Neuron (in vitro differentiated cells): ENCODE measurements around the gene C11orf54.

Source experiments
- H2AFZ ChIP-seq: one replicate; pipeline ENCODE4 v1.6.1; 2013; ENCODE audit warnings: low read depth, mild to moderate bottlenecking, inconsistent platforms, low read length, moderate library complexity
- H3K27me3 ChIP-seq: one replicate; pipeline ENCODE4 v1.6.1; 2013; ENCODE audit warnings: low read length; ENCODE audit not compliant: insufficient read depth
- H3K36me3 ChIP-seq: one replicate; pipeline ENCODE4 v1.6.1; 2013; ENCODE audit warnings: low read length; ENCODE audit not compliant: insufficient read depth
- H3K4me1 ChIP-seq: one replicate; pipeline ENCODE4 v1.6.1; 2013; ENCODE audit warnings: low read length; ENCODE audit not compliant: insufficient read depth
- H3K4me3 ChIP-seq: 2 replicates; pipeline ENCODE4 v1.5.1; 2013; ENCODE audit warnings: mild to moderate bottlenecking, low read length, moderate library complexity
- H3K9me3 ChIP-seq: one replicate; pipeline ENCODE4 v1.6.1; 2013; ENCODE audit warnings: low read length

Gene C11orf54

GRCh38 chr11:93724089-93724488 lies 17.4 kb upstream of the C11orf54 start:
- H2AFZ ChIP-seq: no peak overlapping the region
- no peaks in the 10 kb centered on the region for H3K4me1 ChIP-seq
- no peaks in the 10 kb centered on the region for H3K9me3 ChIP-seq
- H3K36me3 ChIP-seq: peaks cover 61% of the 10 kb centered on the region
- H3K4me3 ChIP-seq: no peak overlapping the region
- no peaks in the 10 kb centered on the region for H3K27me3 ChIP-seq

GRCh38 chr11:93727985-93728791 lies 13.3 kb upstream of the C11orf54 start:
- Histone ChIP-seq H2AFZ (no peak overlapping the region), H3K27me3 (no peaks in the 10 kb centered on the region), H3K9me3 (no peaks in the 10 kb centered on the region), H3K4me3 (no peak overlapping the region), H3K4me1 (no peaks in the 10 kb centered on the region), H3K36me3 (peaks cover 83% of the 10 kb centered on the region)

GRCh38 chr11:93728792-93729128 lies 12.7 kb upstream of the C11orf54 start:
- H3K36me3 ChIP-seq: peaks cover 86% of the 10 kb centered on the region
- no peaks in the 10 kb centered on the region for H3K9me3 ChIP-seq
- H3K4me1 ChIP-seq: no peaks in the 10 kb centered on the region

GRCh38 chr11:93729129-93729616 lies 12.3 kb upstream of the C11orf54 start:
- peaks cover 89% of the 10 kb centered on the region for H3K36me3 ChIP-seq
- no peak overlapping the region for H2AFZ ChIP-seq
- H3K9me3 ChIP-seq: no peaks in the 10 kb centered on the region
- no peak overlapping the region for H3K4me3 ChIP-seq
- no peaks in the 10 kb centered on the region for H3K4me1 ChIP-seq
- no peaks in the 10 kb centered on the region for H3K27me3 ChIP-seq

More at GRCh38 chr11:93728792-93729128, 12.7 kb upstream of the C11orf54 start:
- Histone ChIP-seq H3K4me3 (no peak overlapping the region), H3K27me3 (no peaks in the 10 kb centered on the region), H2AFZ (no peak overlapping the region)

GRCh38 chr11:93730108-93731107 lies 11.1 kb upstream of the C11orf54 start:
- H3K36me3 ChIP-seq: peaks cover 95% of the 10 kb centered on the region
- H3K9me3 ChIP-seq: no peaks in the 10 kb centered on the region
- no peak overlapping the region for H2AFZ ChIP-seq
- no peak overlapping the region for H3K4me3 ChIP-seq
- no peaks in the 10 kb centered on the region for H3K27me3 ChIP-seq
- H3K4me1 ChIP-seq: no peaks in the 10 kb centered on the region

GRCh38 chr11:93732237-93732892 lies 9.1 kb upstream of the C11orf54 start:
- H3K36me3 ChIP-seq: peaks cover 99% of the 10 kb centered on the region
- no peak overlapping the region for H3K4me3 ChIP-seq
- H3K27me3 ChIP-seq: no peaks in the 10 kb centered on the region
- no peaks in the 10 kb centered on the region for H3K4me1 ChIP-seq
- H3K9me3 ChIP-seq: no peaks in the 10 kb centered on the region
- H2AFZ ChIP-seq: no peak overlapping the region

- no peaks in the 10 kb centered on the region for H3K9me3 ChIP-seq
- no peaks in the 10 kb centered on the region for H3K27me3 ChIP-seq
- H2AFZ ChIP-seq: no peak overlapping the region
- peaks cover 8% of the 10 kb centered on the region for H3K4me1 ChIP-seq
- no peak overlapping the region for H3K4me3 ChIP-seq
- H3K36me3 ChIP-seq: peaks cover 99% of the 10 kb centered on the region
Observed at GRCh38 chr11:93733474-93733873, 8.0 kb upstream of the C11orf54 start.

- Histone ChIP-seq H3K4me1 (peaks cover 19% of the 10 kb centered on the region), H3K4me3 (no peak overlapping the region), H3K9me3 (no peaks in the 10 kb centered on the region), H3K36me3 (peaks cover 96% of the 10 kb centered on the region), H2AFZ (no peak overlapping the region), H3K27me3 (no peaks in the 10 kb centered on the region)
Observed at GRCh38 chr11:93734427-93735222, 6.8 kb upstream of the C11orf54 start.

GRCh38 chr11:93735627-93736026 lies 5.8 kb upstream of the C11orf54 start:
- Histone ChIP-seq H3K9me3 (no peaks in the 10 kb centered on the region), H3K27me3 (no peaks in the 10 kb centered on the region), H3K4me3 (no peak overlapping the region), H3K4me1 (peaks cover 27% of the 10 kb centered on the region), H2AFZ (no peak overlapping the region), H3K36me3 (peaks cover 88% of the 10 kb centered on the region)

GRCh38 chr11:93736129-93736528 lies 5.3 kb upstream of the C11orf54 start:
- H3K4me3 ChIP-seq: no peak overlapping the region
- H3K4me1 ChIP-seq: peaks cover 27% of the 10 kb centered on the region
- H3K9me3 ChIP-seq: no peaks in the 10 kb centered on the region
- no peak overlapping the region for H2AFZ ChIP-seq
- no peaks in the 10 kb centered on the region for H3K27me3 ChIP-seq
- peaks cover 83% of the 10 kb centered on the region for H3K36me3 ChIP-seq

- peaks cover 29% of the 10 kb centered on the region for H3K4me1 ChIP-seq
- H3K4me3 ChIP-seq: no peak overlapping the region
- no peaks in the 10 kb centered on the region for H3K9me3 ChIP-seq
Observed at GRCh38 chr11:93737904-93738612, 3.4 kb upstream of the C11orf54 start.

GRCh38 chr11:93738647-93739081 lies 2.8 kb upstream of the C11orf54 start:
- Histone ChIP-seq H3K36me3 (peaks cover 63% of the 10 kb centered on the region), H3K4me3 (peak overlapping the region; percentile 96), H3K4me1 (peaks cover 29% of the 10 kb centered on the region), H3K9me3 (no peaks in the 10 kb centered on the region), H3K27me3 (no peaks in the 10 kb centered on the region), H2AFZ (no peak overlapping the region)

More at GRCh38 chr11:93737904-93738612, 3.4 kb upstream of the C11orf54 start:
- Histone ChIP-seq H3K27me3 (no peaks in the 10 kb centered on the region), H2AFZ (no peak overlapping the region), H3K36me3 (peaks cover 64% of the 10 kb centered on the region)
